ENCODE measurements around the gene SLX4.

DNA sequence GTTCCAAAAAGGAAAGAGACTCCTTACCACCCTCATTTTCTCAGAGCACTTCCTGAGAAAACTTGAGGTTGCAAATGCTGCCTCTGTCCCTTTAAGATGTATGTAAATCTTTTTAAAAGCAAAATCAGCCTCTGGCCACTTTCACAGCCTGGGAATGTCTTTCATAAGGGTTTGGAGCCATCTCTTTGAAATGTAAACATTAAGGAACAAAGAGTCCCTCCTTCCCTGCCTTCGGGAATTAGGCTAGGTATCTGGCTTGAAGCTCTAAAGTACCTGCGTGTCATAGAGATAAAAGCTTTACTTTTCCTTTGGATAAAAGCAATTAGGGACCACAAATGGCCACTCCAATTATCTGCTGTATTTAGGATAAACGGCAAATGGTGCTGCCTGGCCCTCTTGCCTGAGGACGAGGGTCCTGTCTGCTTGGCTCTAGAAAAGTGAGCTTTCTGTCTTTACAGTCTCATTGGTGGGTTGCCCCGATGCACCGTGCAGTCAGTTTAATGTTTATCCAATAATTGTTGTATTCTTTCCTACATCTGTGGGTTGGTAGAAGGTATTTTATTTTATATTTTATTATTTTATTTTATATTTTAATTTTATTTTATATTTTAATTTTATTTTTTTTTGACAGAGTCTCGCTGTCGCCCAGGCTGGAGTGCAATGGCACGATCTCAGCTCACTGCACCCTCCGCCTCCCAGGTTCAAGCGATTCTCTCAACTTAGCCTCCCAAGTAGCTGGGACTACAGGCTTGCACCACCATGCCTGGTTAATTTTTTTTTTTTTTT lies 58.1 kb downstream of the SLX4 start:
- TF ChIP-seq POLR2A (IDR thresholded peaks at IDR 0.05) (no peak), POLR2AphosphoS5 (IDR thresholded peaks at IDR 0.05) (no peak)
- TF ChIP-seq, protein P1, sequence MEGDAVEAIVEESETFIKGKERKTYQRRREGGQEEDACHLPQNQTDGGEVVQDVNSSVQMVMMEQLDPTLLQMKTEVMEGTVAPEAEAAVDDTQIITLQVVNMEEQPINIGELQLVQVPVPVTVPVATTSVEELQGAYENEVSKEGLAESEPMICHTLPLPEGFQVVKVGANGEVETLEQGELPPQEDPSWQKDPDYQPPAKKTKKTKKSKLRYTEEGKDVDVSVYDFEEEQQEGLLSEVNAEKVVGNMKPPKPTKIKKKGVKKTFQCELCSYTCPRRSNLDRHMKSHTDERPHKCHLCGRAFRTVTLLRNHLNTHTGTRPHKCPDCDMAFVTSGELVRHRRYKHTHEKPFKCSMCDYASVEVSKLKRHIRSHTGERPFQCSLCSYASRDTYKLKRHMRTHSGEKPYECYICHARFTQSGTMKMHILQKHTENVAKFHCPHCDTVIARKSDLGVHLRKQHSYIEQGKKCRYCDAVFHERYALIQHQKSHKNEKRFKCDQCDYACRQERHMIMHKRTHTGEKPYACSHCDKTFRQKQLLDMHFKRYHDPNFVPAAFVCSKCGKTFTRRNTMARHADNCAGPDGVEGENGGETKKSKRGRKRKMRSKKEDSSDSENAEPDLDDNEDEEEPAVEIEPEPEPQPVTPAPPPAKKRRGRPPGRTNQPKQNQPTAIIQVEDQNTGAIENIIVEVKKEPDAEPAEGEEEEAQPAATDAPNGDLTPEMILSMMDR (IDR thresholded peaks at IDR 0.05) = no peak

Data from stomach (tissue), 4 donors.